ENCODE data around the gene ZNRF3. TPM values are rescaled to one million over a fixed set of nuclear protein-coding genes. Genes with fewer than 3 reads are reported as not detected.
"Not testable (repeated sequence)": the region's sequence is repeated elsewhere in the genome, so short reads cannot be mapped to it uniquely, and the experiment has no call there.

ZNRF3 gene
- polyA plus RNA-seq, 1 experiment: 1.1 TPM

DNA sequence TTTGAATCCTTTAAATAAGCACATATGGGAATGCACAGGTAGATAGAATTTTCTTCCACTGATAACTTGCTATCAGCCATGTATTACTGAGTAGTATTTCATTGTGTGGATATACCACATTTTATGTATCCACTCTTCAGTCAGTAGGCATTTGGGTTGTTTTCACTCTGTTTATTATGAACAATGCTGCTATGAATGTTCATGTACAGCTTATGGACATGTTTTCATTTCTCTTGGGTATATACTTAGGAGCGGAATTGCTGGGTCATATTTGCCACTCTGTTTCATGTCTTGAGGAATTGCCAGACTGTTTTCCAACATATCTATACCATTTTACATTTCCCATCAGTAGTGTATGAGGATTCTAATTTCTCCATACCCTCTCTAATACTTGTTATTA, 63.8 kb downstream of the ZNRF3 start:
- no peak for DNase-seq (ENCODE audit: low read depth)
- TF ChIP-seq, protein P1, sequence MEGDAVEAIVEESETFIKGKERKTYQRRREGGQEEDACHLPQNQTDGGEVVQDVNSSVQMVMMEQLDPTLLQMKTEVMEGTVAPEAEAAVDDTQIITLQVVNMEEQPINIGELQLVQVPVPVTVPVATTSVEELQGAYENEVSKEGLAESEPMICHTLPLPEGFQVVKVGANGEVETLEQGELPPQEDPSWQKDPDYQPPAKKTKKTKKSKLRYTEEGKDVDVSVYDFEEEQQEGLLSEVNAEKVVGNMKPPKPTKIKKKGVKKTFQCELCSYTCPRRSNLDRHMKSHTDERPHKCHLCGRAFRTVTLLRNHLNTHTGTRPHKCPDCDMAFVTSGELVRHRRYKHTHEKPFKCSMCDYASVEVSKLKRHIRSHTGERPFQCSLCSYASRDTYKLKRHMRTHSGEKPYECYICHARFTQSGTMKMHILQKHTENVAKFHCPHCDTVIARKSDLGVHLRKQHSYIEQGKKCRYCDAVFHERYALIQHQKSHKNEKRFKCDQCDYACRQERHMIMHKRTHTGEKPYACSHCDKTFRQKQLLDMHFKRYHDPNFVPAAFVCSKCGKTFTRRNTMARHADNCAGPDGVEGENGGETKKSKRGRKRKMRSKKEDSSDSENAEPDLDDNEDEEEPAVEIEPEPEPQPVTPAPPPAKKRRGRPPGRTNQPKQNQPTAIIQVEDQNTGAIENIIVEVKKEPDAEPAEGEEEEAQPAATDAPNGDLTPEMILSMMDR (IDR thresholded peaks at IDR 0.05; ENCODE audit: insufficient read depth, low read depth, low read length): no peak
- CTCF ChIA-PET: interaction anchor here (1.7 kb wide), 1 partner anchor 10 kb away, joined by 4 read pairs; no protein-coding TSS in a partner anchor
- Histone ChIP-seq H3K36me3 (ENCODE audit: control insufficient read depth, insufficient read depth, low read length) (no peaks in the 10 kb centered on the region), H3K4me3 (ENCODE audit: low read depth, low read length) (no peak overlapping the region), H3K27me3 (ENCODE audit: control insufficient read depth, insufficient read depth, low read length) (no peaks in the 10 kb centered on the region)
- POLR2A ChIA-PET: no interaction called here

DNA sequence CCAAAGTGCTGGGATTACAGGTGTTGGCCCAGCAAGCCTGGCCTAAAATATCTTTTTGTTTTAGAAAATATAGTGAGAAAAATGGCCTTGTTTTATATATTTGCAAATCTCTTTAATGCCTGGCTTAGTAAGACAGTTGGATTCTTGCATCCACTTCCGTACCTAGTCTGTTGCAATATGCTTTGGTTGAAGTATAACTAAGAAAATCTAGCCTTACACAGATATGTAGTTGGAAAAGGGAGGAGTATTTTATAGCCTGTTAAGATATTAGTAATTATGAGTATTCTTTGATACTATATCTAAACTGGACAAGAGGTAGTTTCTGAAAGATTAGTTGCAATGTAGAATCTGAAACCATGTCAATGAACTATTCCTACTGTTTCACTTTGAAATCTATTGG, 65.1 kb downstream of the ZNRF3 start:
- no peaks in the 10 kb centered on the region for H3K27me3 ChIP-seq (ENCODE audit: control insufficient read depth, insufficient read depth, low read length)
- POLR2A ChIA-PET: no interaction called here
- no peaks in the 10 kb centered on the region for H3K36me3 ChIP-seq (ENCODE audit: control insufficient read depth, insufficient read depth, low read length)
- H3K4me3 ChIP-seq (ENCODE audit: low read depth, low read length): no peak overlapping the region
- CTCF ChIA-PET: interaction anchor here (0.7 kb wide), 1 partner anchor 92 kb away, joined by 3 read pairs; no protein-coding TSS in a partner anchor
- TF ChIP-seq, protein P1 (IDR thresholded peaks at IDR 0.05; ENCODE audit: insufficient read depth, low read depth, low read length): no peak
- DNase-seq (ENCODE audit: low read depth): no peak

DNA sequence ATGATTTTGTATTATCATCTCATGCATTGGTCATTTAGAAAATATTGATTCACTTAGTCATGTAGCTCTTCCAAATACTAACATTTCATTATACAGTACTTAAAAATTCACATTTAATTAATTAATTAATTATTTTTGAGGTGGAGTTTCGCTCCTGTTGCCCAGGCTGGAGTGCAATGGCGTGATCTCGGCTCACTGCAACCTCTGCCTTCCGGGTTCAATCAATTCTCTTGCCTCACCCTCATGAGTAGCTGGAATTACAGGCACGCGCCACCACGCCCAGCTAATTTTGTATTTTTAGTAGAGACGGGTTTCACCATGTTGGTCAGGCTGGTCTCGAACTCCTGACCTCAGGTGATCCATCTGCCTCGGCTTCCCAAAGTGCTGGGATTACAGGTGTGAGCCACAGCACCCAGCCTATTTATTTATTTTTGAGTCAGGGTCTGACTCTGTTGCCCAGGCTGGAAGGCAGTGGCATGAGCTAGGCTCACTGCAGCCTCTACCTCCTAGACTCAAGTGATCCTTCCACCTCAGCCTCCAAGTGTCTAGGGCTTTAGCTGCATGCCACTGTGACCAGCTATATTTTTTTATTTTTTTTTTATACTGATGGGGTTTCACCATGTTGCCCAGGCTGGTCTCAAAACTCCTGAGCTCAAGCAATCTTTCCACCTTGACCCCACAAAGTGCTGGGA, 65.6 kb downstream of the ZNRF3 start:
- DNase-seq (ENCODE audit: low read depth); H3K36me3 ChIP-seq (ENCODE audit: control insufficient read depth, insufficient read depth, low read length); H3K4me3 ChIP-seq (ENCODE audit: low read depth, low read length); H3K27me3 ChIP-seq (ENCODE audit: control insufficient read depth, insufficient read depth, low read length): not testable (repeated sequence)
- CTCF ChIA-PET: interaction anchor here (0.6 to 1.2 kb wide), 6 partner anchors 15 to 480 kb away, joined by 3 to 6 read pairs (median 3); no protein-coding TSS in a partner anchor
- POLR2A ChIA-PET: interaction anchor here (0.7 kb wide), 1 partner anchor 728 kb away, joined by 4 read pairs; no protein-coding TSS in a partner anchor

DNA sequence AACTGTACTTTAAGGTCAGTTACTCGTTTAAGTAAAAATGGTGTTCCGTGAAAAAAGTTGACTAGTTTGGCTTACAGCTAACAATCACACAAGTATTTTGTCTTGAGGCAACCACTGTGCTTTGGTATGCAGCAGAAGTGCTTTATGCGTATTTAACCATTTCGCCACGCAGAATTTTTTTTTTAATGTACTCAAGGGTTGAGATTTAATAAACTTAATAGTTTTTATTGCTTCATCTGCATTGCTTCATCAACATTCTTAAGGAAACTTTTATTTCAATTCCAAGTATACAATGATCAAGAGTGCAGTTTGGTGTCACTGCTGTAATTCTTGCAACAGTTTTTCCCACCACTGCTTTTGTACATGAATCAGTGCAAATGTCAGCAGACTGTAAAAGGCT, 66.4 kb downstream of the ZNRF3 start:
- TF ChIP-seq, protein P1 (IDR thresholded peaks at IDR 0.05; ENCODE audit: insufficient read depth, low read depth, low read length): no peak
- peak; percentile 62 for DNase-seq (ENCODE audit: low read depth)
- no peak overlapping the region for H3K4me3 ChIP-seq (ENCODE audit: low read depth, low read length)
- no peaks in the 10 kb centered on the region for H3K27me3 ChIP-seq (ENCODE audit: control insufficient read depth, insufficient read depth, low read length)
- ChIA-PET CTCF (interaction anchor here (0.6 to 1.2 kb wide), 5 partner anchors 15 to 481 kb away, joined by 3 to 6 read pairs (median 3); no protein-coding TSS in a partner anchor), POLR2A (interaction anchor here (0.7 kb wide), 1 partner anchor 728 kb away, joined by 4 read pairs; no protein-coding TSS in a partner anchor)
- no peaks in the 10 kb centered on the region for H3K36me3 ChIP-seq (ENCODE audit: control insufficient read depth, insufficient read depth, low read length)

DNA sequence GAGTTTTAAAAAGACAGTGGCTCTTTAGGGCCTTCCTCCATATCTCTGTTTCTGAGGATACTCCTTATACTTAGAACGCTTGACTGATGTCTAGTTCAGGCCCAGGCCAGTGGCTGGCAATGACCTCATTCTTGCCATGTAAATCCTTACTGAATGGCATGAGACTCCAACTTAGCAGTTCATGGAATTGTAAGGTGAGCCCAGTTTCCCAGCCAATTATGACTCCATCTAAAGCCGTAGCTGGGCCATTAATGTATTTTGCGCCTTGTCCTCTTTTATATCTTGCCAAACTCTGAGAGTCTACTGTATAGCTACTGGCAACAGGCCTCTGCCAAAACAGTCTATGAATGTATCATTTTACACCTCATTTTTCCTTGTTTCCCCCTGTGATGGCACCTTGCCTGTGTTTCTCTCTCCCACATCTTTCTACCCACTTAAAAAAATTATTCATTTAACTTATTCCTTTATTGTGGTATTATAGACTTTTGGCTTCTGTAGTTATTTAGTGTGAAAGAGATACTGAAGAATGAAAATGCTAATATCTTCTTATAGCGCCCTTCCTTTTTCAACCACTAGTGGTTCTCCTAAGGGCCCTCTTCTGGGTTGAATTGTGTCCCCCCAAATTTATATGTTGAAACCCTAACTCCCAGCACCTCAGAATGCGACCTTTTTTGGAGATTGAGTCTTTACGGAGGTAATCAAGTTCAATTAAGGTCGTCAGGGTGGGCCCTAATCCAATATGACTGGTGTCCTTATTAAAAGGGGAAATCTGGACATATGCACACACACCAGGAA, 67.4 kb downstream of the ZNRF3 start:
- ChIA-PET CTCF (interaction anchor here (1.0 to 2.1 kb wide), 6 partner anchors 11 to 95 kb away, joined by 3 to 11 read pairs (median 4); no protein-coding TSS in a partner anchor), POLR2A (no interaction called here)

More for the DNA sequence above, 67.4 kb downstream of the ZNRF3 start:
- no peaks in the 10 kb centered on the region for H3K36me3 ChIP-seq (ENCODE audit: control insufficient read depth, insufficient read depth, low read length)
- TF ChIP-seq, protein P1 (IDR thresholded peaks at IDR 0.05; ENCODE audit: insufficient read depth, low read depth, low read length): no peak
- DNase-seq (ENCODE audit: low read depth): no peak
- no peak overlapping the region for H3K4me3 ChIP-seq (ENCODE audit: low read depth, low read length)
- H3K27me3 ChIP-seq (ENCODE audit: control insufficient read depth, insufficient read depth, low read length): no peaks in the 10 kb centered on the region

Measured in BJ (cell line).